Left colon (tissue), 2 donors: Measurements from ENCODE around the gene HIGD1A. TPM values are rescaled to one million over a fixed set of nuclear protein-coding genes. Genes with fewer than 3 reads are reported as not detected.

Source experiments
- total RNA-seq, 2 donors: library from RNA; stranded (reverse); fragmentation: NEBNext Ultra II Directional; extraction: Animal tissue kit (Norgen Biotek cat#: 25700); gene quantifications; one replicate each; pipeline ENCODE4 v1.2.1, GENCODE V29; 2021
- donor health status: DM: no; HTN: no; CAD: no.
- donor health status: DM: yes; HTN: yes; CAD: no.

Gene HIGD1A
- total RNA-seq, 2 donors from 2014 or later: 376 to 377 TPM

Other genes starting within 250 kb of the HIGD1A start
- 10 to 100 TPM; 11.4 to 15.2 TPM for gene SEC22C, start 222.5 kb downstream of the HIGD1A start, total RNA-seq
- gene SS18L2, start 213.6 kb downstream of the HIGD1A start, total RNA-seq: 10 to 100 TPM; 19.0 to 20.5 TPM
- 10 to 100 TPM; 54.1 to 63.9 TPM for gene NKTR, start 203.8 kb downstream of the HIGD1A start, total RNA-seq
- gene ZBTB47, start 150.8 kb downstream of the HIGD1A start, total RNA-seq: 10 to 100 TPM in 1 of 2 donors, 1 to 10 TPM in 1; 5.7 to 11.8 TPM
- gene KLHL40, start 119.0 kb downstream of the HIGD1A start, total RNA-seq: not detected
- gene HHATL, start 101.7 kb downstream of the HIGD1A start, total RNA-seq: under 1 TPM in 1 of 2 donors, not detected in 1; 0.28 TPM
- gene CCDC13, start 31.2 kb downstream of the HIGD1A start, total RNA-seq: 1 to 10 TPM; 2.0 to 2.3 TPM
- 1 to 10 TPM; 4.9 to 6.3 TPM for gene ACKR2, start 5.0 kb upstream of the HIGD1A start, total RNA-seq
- gene CYP8B1, start 71.4 kb upstream of the HIGD1A start, total RNA-seq: not detected
- 1 to 10 TPM; 5.9 to 7.7 TPM for gene ZNF662, start 101.7 kb upstream of the HIGD1A start, total RNA-seq
- gene GASK1A, start 174.8 kb upstream of the HIGD1A start, total RNA-seq: 1 to 10 TPM; 1.1 to 2.5 TPM